GM12878 (cell line): ENCODE data around the gene PLA2G15. TPM values are rescaled to one million over a fixed set of nuclear protein-coding genes. Genes with fewer than 3 reads are reported as not detected.

Experiments
- ATAC-seq: fragments of 200-7000 bp; cut with Tn5 transposase; 3 replicates; pipeline ENCODE4 v1.9.1; 2020; ENCODE audit warnings: mild to moderate bottlenecking, moderate library complexity
- BruUV-seq: library from RNA; stranded (reverse); fragments of 400-500 nt; replicated peaks from 2 replicates; lab custom pipeline; 2021; lab: Mats Ljungman, UMichigan
- CTCF ChIA-PET: fragments of 300-600 bp; sonication (Branson Sonifier 250); formaldehyde crosslinking; extraction: SDS; loops from one replicate; lab custom pipeline; 2021; ENCODE audit warnings: inconsistent platforms; lab: Yijun Ruan, JAX
- POLR2A ChIA-PET: fragments of 350-600 bp; formaldehyde crosslinking; extraction: SDS; loops from one replicate; lab custom pipeline; 2021; ENCODE audit warnings: inconsistent platforms; lab: Charles Lee
- RAD21 ChIA-PET: fragments of 300-600 bp; sonication (Branson Sonifier 250); formaldehyde crosslinking; loops from one replicate; lab custom pipeline; 2023; ENCODE audit warnings: antibody characterized with exemption; ENCODE audit not compliant: unreplicated experiment; lab: Charles Lee
- SMC1A ChIA-PET: fragments of 300-600 bp; sonication (Branson Sonifier 250); formaldehyde crosslinking; loops from one replicate; lab custom pipeline; 2023; ENCODE audit not compliant: unreplicated experiment, uncharacterized antibody; lab: Charles Lee
- DNase-seq: peaks from one replicate; pipeline ENCODE4 v3.0.0-alpha.2; 2011; ENCODE audit warnings: low read depth, low spot score
- FAIRE-seq: peaks from 3 replicates; lab custom pipeline; 2011; peaks lifted over from hg19 to GRCh38; lab: Jason Lieb, UNC
- H2AFZ ChIP-seq: 2 replicates; pipeline ENCODE4 v1.6.0; 2011; ENCODE audit warnings: low read depth, low read length, control low read depth; ENCODE audit not compliant: control insufficient read depth
- H3K27ac ChIP-seq: 2 replicates; pipeline ENCODE4 v1.5.1; 2011; ENCODE audit warnings: control low read depth; ENCODE audit not compliant: control insufficient read depth, insufficient read depth
- H3K27me3 ChIP-seq, 2 experiments: replicated peaks in 1 of 2; 2 replicates each; pipeline versions ENCODE4 v1.6.0 to v1.6.1; 2011; ENCODE audit warnings: low read length in 1 of 2; ENCODE audit not compliant: control insufficient read depth in 2 of 2, insufficient read depth in 2 of 2
- H3K36me3 ChIP-seq, 2 experiments: 2 replicates each; pipeline ENCODE4 v1.5.1; 2011; ENCODE audit warnings: low read length in 1 of 2; ENCODE audit not compliant: control insufficient read depth in 2 of 2, insufficient read depth in 2 of 2
- H3K4me1 ChIP-seq: 2 replicates; pipeline ENCODE4 v1.6.1; 2011; ENCODE audit warnings: mild to moderate bottlenecking, low read length, moderate library complexity, mixed read lengths; ENCODE audit not compliant: control insufficient read depth, insufficient read depth
- H3K4me2 ChIP-seq: 2 replicates; pipeline ENCODE4 v1.6.0; 2011; ENCODE audit warnings: control low read depth; ENCODE audit not compliant: control insufficient read depth, insufficient read depth
- H3K4me3 ChIP-seq: fragments of 200-600 bp; sonication (generic); 2 replicates; pipeline ENCODE4 v1.5.1; 2016
- H3K79me2 ChIP-seq: 2 replicates; pipeline ENCODE4 v1.6.0; 2011; ENCODE audit warnings: low read length; ENCODE audit not compliant: control insufficient read depth, insufficient read depth
- H3K9ac ChIP-seq: 2 replicates; pipeline ENCODE4 v1.8.0; 2011; ENCODE audit warnings: low read length, control low read depth, mixed read lengths; ENCODE audit not compliant: control insufficient read depth, insufficient read depth
- H3K9me3 ChIP-seq: replicated peaks from 3 replicates; pipeline ENCODE4 v1.5.1; 2011; ENCODE audit warnings: mild to moderate bottlenecking, low read length; ENCODE audit not compliant: control insufficient read depth, insufficient read depth
- H4K20me1 ChIP-seq: 2 replicates; pipeline ENCODE4 v1.6.0; 2011; ENCODE audit not compliant: control insufficient read depth, insufficient read depth
- CHD2 ChIP-seq: IDR thresholded peaks from 2 replicates; pipeline ENCODE4 v1.6.1; 2011; ENCODE audit warnings: low read depth, low read length, improper control_type of control experiment, borderline replicate concordance
- GATAD2B ChIP-seq: fragments of 450-650 bp; conservative IDR thresholded peaks from 2 replicates; pipeline ENCODE4 v1.6.1; 2017; ENCODE audit warnings: low read depth, mild to moderate bottlenecking, moderate library complexity
- IKZF2 ChIP-seq, 2 experiments: fragments of 450-650 bp; IDR thresholded peaks; 2 replicates each; pipeline ENCODE4 v1.6.1; 2017; ENCODE audit warnings: mild to moderate bottlenecking in 2 of 2, moderate library complexity in 2 of 2
- MXI1 ChIP-seq: fragments of 150-350 bp; IDR thresholded peaks from 2 replicates; pipeline ENCODE4 v1.6.1; 2011; ENCODE audit warnings: low read depth, mild to moderate bottlenecking, inconsistent platforms, low read length, improper control_type of control experiment
- SIX5 ChIP-seq: IDR thresholded peaks from 2 replicates; pipeline ENCODE4 v1.6.1; 2011; ENCODE audit warnings: mild to moderate bottlenecking, low read depth, low read length, moderate library complexity; ENCODE audit not compliant: severe bottlenecking
- SPI1 ChIP-seq: IDR thresholded peaks from 2 replicates; pipeline ENCODE4 v1.6.1; 2011; ENCODE audit warnings: low read depth, mild to moderate bottlenecking, low read length, moderate library complexity, borderline replicate concordance; ENCODE audit not compliant: insufficient read depth
- ZNF622 ChIP-seq: fragments of 450-650 bp; IDR thresholded peaks from 2 replicates; pipeline ENCODE4 v1.6.1; 2017; ENCODE audit warnings: mild to moderate bottlenecking, inconsistent platforms
- WGBS: methylation state at CpG from one replicate; pipeline ENCODE4 v1.1.6; 2016; ENCODE audit warnings: low lambda C conversion rate; ENCODE audit not compliant: insufficient replicate concordance, insufficient coverage; ENCODE audit errors: missing lambda C conversion rate; 5-methylcytosine and 5-hydroxymethylcytosine counted together
- in situ Hi-C: fragments of 300-500 bp; cut with MboI; formaldehyde crosslinking; loops from 9 replicates; pipeline ENCODE4 v1.14.3; 2018; ENCODE audit warnings: mixed read lengths
- intact Hi-C: fragments of 100-400 bp; cut with micrococcal nuclease; formaldehyde crosslinking; loops from one replicate; pipeline ENCODE4 v1.14.2; 2022; ENCODE audit not compliant: unreplicated experiment
- polyA plus RNA-seq, 11 experiments: library from polyadenylated mRNA; depleted of rRNA in 4 of 11; unstranded in 6 of 11; stranded (reverse) in 5 of 11; fragments of >200 nt; fragmentation: Nextera tagmentation in 4 of 11; fragmentation: Illumina TruSeq in 1 of 11; extraction: Ambion mirVana in 4 of 11; extraction: Trizol in 1 of 11; gene quantifications; 1 replicate in 1 of 11; 2 replicates in 10 of 11; pipeline versions ENCODE4 v1.2.1 to v1.2.3, GENCODE V29; 2011 to 2016; ENCODE audit warnings: inconsistent platforms in 2 of 11, missing spikeins in 2 of 11, low read depth in 1 of 11
- total RNA-seq, 4 experiments: library from RNA; depleted of rRNA in 3 of 4; stranded (reverse); fragments of >200 nt in 3 of 4; fragmentation: Illumina TruSeq in 1 of 4; extraction: Trizol in 1 of 4; gene quantifications; 2 replicates each; pipeline versions ENCODE4 v1.2.1 to v1.2.3, GENCODE V29; 2013 to 2021
- TF ChIP-seq, protein P1 (sequence below): fragments of 450-650 bp; conservative IDR thresholded peaks from 2 replicates; pipeline ENCODE4 v1.6.1; 2017; ENCODE audit warnings: mild to moderate bottlenecking, moderate library complexity
- TF ChIP-seq, protein P2 (sequence below): fragments of 450-650 bp; IDR thresholded peaks from 2 replicates; pipeline ENCODE4 v1.6.1; 2018; ENCODE audit warnings: mild to moderate bottlenecking, low read depth, moderate library complexity; ENCODE audit not compliant: partially characterized antibody
- TF ChIP-seq, protein P3 (sequence below): fragments of 450-650 bp; IDR thresholded peaks from 2 replicates; pipeline ENCODE4 v1.6.1; 2017; ENCODE audit warnings: mild to moderate bottlenecking

PLA2G15 gene
- total and polyA plus RNA-seq, 10 of the 15 experiments (the other 5 are each of a cell fraction or from before 2014, with no cell fraction given), result 0.31 to 9.4 (median 6.8) TPM

DNA sequence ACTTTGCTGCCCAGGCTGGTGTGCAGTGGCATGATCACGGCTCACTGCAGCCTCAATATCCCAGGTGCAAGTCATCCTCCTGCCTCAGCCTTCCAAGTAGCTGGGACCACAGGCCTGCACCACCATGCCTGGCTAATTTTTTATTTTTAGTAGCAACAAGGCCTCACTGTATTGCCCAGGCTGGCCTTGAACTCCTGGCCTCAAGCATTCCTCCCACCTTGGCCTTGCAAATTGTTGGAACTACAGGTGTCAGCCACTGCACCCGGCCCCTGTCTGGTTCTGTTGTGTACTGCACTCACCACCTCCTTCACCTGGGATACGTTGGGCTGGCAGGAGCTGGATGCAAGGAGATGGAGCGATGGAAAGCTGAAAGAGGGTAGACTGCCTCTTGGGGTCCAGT lies 8.5 kb downstream of the PLA2G15 start:
- Histone ChIP-seq H3K4me3 (no peak overlapping the region), H3K4me1 (peaks cover 17% of the 10 kb centered on the region), H3K9ac (no peak overlapping the region), H3K9me3 (no peaks in the 10 kb centered on the region), H3K36me3 (peaks cover 1 to 3% of the 10 kb centered on the region in 2 experiments; a peak in 2 of 4 replicates), H4K20me1 (no peaks in the 10 kb centered on the region), H3K27ac (no peak overlapping the region), H3K4me2 (no peak overlapping the region), H3K79me2 (no peaks in the 10 kb centered on the region), H2AFZ (no peak overlapping the region), H3K27me3 (no peaks in the 10 kb centered on the region)
- ATAC-seq (no peak), FAIRE-seq (no peak), DNase-seq (no peak)
- intact Hi-C loops (no loop called here), in situ Hi-C loops (no loop called here)
- SMC1A ChIA-PET, result interaction anchor here (1.4 kb wide), 1 partner anchor 9 kb away, joined by 3 read pairs; the partner anchor contains the start of gene PLA2G15
- RAD21 ChIA-PET, result no interaction called here
- POLR2A ChIA-PET, result no interaction called here
- no peak for TF ChIP-seq CHD2
- TF ChIP-seq, protein P1, sequence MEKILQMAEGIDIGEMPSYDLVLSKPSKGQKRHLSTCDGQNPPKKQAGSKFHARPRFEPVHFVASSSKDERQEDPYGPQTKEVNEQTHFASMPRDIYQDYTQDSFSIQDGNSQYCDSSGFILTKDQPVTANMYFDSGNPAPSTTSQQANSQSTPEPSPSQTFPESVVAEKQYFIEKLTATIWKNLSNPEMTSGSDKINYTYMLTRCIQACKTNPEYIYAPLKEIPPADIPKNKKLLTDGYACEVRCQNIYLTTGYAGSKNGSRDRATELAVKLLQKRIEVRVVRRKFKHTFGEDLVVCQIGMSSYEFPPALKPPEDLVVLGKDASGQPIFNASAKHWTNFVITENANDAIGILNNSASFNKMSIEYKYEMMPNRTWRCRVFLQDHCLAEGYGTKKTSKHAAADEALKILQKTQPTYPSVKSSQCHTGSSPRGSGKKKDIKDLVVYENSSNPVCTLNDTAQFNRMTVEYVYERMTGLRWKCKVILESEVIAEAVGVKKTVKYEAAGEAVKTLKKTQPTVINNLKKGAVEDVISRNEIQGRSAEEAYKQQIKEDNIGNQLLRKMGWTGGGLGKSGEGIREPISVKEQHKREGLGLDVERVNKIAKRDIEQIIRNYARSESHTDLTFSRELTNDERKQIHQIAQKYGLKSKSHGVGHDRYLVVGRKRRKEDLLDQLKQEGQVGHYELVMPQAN, result no peak
- no peak for TF ChIP-seq GATAD2B
- no TSS peak for BruUV-seq
- CTCF ChIA-PET, result interaction anchor here (1.5 to 3.2 kb wide), 2 partner anchors 11 to 13 kb away, joined by 3 to 11 read pairs; partner anchors contain the start of gene SLC7A6
- 86% methylated on average over 4 of the region's 4 CpGs for WGBS

DNA sequence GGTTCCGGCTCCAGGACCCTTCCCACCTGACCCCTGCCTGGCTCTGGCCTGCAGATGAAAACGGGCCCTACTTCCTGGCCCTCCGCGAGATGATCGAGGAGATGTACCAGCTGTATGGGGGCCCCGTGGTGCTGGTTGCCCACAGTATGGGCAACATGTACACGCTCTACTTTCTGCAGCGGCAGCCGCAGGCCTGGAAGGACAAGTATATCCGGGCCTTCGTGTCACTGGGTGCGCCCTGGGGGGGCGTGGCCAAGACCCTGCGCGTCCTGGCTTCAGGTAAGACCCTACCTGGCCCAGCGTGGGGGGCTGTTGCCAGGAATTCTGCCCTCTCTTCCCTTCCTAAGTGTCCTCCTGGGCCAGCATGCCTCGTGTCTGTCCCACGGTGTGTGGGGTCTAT lies 10.5 kb downstream of the PLA2G15 start:
- DNase-seq, result no peak
- ChIA-PET SMC1A (interaction anchor here (1.4 kb wide), 1 partner anchor 64 kb away, joined by 3 read pairs; no protein-coding TSS in a partner anchor), POLR2A (no interaction called here), RAD21 (no interaction called here), CTCF (interaction anchor here (1.2 kb wide), 1 partner anchor 8 kb away, joined by 4 read pairs; no protein-coding TSS in a partner anchor)
- no TSS peak for BruUV-seq
- H3K79me2 ChIP-seq, result no peaks in the 10 kb centered on the region
- no peak for ATAC-seq
- no peak overlapping the region for H2AFZ ChIP-seq
- 94% methylated on average over 18 of the region's 18 CpGs for WGBS
- peaks cover 17% of the 10 kb centered on the region for H3K4me1 ChIP-seq
- no peak overlapping the region for H3K4me3 ChIP-seq
- H3K9ac ChIP-seq, result no peak overlapping the region
- H3K9me3 ChIP-seq, result no peaks in the 10 kb centered on the region
- intact Hi-C loops, result no loop called here
- peaks cover 3 to 7% of the 10 kb centered on the region in 2 experiments; a peak in 3 of 4 replicates for H3K36me3 ChIP-seq
- in situ Hi-C loops, result loop anchor here (5.0 kb wide), 1 partner anchor 72 kb away; no protein-coding TSS in a partner anchor
- no peaks in the 10 kb centered on the region for H3K27me3 ChIP-seq
- no peak for FAIRE-seq
- no peaks in the 10 kb centered on the region for H4K20me1 ChIP-seq
- no peak overlapping the region for H3K4me2 ChIP-seq
- no peak overlapping the region for H3K27ac ChIP-seq
- TF ChIP-seq SPI1, result no peak
- no peak for TF ChIP-seq ZNF622
- no peak for TF ChIP-seq SIX5
- no peak for TF ChIP-seq IKZF2 (IDR thresholded peaks at IDR 0.05)
- TF ChIP-seq, protein P2, sequence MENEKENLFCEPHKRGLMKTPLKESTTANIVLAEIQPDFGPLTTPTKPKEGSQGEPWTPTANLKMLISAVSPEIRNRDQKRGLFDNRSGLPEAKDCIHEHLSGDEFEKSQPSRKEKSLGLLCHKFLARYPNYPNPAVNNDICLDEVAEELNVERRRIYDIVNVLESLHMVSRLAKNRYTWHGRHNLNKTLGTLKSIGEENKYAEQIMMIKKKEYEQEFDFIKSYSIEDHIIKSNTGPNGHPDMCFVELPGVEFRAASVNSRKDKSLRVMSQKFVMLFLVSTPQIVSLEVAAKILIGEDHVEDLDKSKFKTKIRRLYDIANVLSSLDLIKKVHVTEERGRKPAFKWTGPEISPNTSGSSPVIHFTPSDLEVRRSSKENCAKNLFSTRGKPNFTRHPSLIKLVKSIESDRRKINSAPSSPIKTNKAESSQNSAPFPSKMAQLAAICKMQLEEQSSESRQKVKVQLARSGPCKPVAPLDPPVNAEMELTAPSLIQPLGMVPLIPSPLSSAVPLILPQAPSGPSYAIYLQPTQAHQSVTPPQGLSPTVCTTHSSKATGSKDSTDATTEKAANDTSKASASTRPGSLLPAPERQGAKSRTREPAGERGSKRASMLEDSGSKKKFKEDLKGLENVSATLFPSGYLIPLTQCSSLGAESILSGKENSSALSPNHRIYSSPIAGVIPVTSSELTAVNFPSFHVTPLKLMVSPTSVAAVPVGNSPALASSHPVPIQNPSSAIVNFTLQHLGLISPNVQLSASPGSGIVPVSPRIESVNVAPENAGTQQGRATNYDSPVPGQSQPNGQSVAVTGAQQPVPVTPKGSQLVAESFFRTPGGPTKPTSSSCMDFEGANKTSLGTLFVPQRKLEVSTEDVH, result no peak
- TF ChIP-seq MXI1, result no peak
- TF ChIP-seq, protein P3, sequence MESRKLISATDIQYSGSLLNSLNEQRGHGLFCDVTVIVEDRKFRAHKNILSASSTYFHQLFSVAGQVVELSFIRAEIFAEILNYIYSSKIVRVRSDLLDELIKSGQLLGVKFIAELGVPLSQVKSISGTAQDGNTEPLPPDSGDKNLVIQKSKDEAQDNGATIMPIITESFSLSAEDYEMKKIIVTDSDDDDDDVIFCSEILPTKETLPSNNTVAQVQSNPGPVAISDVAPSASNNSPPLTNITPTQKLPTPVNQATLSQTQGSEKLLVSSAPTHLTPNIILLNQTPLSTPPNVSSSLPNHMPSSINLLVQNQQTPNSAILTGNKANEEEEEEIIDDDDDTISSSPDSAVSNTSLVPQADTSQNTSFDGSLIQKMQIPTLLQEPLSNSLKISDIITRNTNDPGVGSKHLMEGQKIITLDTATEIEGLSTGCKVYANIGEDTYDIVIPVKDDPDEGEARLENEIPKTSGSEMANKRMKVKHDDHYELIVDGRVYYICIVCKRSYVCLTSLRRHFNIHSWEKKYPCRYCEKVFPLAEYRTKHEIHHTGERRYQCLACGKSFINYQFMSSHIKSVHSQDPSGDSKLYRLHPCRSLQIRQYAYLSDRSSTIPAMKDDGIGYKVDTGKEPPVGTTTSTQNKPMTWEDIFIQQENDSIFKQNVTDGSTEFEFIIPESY, result no peak
